ENCODE results near the gene RAD51B.
"Not testable (repeated sequence)": the region's sequence is repeated elsewhere in the genome, so short reads cannot be mapped to it uniquely, and the experiment has no call there.

The RAD51B gene

GRCh38 chr14:67984274-67984673 is 164.7 kb downstream of the RAD51B start:
- no peak for DNase-seq (ENCODE audit: low read depth)

- DNase-seq (ENCODE audit: low read depth) = peak; percentile 57
These were observed 166.7 kb downstream of the RAD51B start for GRCh38 chr14:67986131-67986841.

- peak; percentile 71 for DNase-seq (ENCODE audit: low read depth)
These were observed 168.0 kb downstream of the RAD51B start for GRCh38 chr14:67987606-67988005.

GRCh38 chr14:67988210-67988609 is 168.6 kb downstream of the RAD51B start:
- not testable (repeated sequence) for DNase-seq (ENCODE audit: low read depth)

- DNase-seq (ENCODE audit: low read depth) = no peak
These were observed 171.0 kb downstream of the RAD51B start for GRCh38 chr14:67990576-67990975.

GRCh38 chr14:67994531-67994930 is 175.0 kb downstream of the RAD51B start:
- no peak for DNase-seq (ENCODE audit: low read depth)

GRCh38 chr14:67996235-67996634 is 176.7 kb downstream of the RAD51B start:
- no peak for DNase-seq (ENCODE audit: low read depth)

- DNase-seq (ENCODE audit: low read depth) = no peak
These were observed 179.3 kb downstream of the RAD51B start for GRCh38 chr14:67998834-67999233.

- DNase-seq (ENCODE audit: low read depth) = peak; percentile 74
These were observed 179.7 kb downstream of the RAD51B start for GRCh38 chr14:67999290-67999689.

GRCh38 chr14:67999705-68000384 is 180.3 kb downstream of the RAD51B start:
- DNase-seq (ENCODE audit: low read depth) = peak; percentile 92

- DNase-seq (ENCODE audit: low read depth) = peak; percentile 46
These were observed 180.9 kb downstream of the RAD51B start for GRCh38 chr14:68000511-68000910.

GRCh38 chr14:68008491-68008890 is 188.9 kb downstream of the RAD51B start:
- DNase-seq (ENCODE audit: low read depth) = no peak

- DNase-seq (ENCODE audit: low read depth) = peak; percentile 48
These were observed 191.9 kb downstream of the RAD51B start for GRCh38 chr14:68011406-68012028.

- no peak for DNase-seq (ENCODE audit: low read depth)
These were observed 193.3 kb downstream of the RAD51B start for GRCh38 chr14:68012871-68013270.

GRCh38 chr14:68013326-68013725 is 193.7 kb downstream of the RAD51B start:
- DNase-seq (ENCODE audit: low read depth) = no peak

- DNase-seq (ENCODE audit: low read depth) = no peak
These were observed 195.2 kb downstream of the RAD51B start for GRCh38 chr14:68014771-68015170.

GRCh38 chr14:68015356-68016254 is 196.0 kb downstream of the RAD51B start:
- DNase-seq (ENCODE audit: low read depth) = peak; percentile 54

GRCh38 chr14:68016255-68016914 is 196.8 kb downstream of the RAD51B start:
- peak; percentile 26 for DNase-seq (ENCODE audit: low read depth)

- peak; percentile 51 for DNase-seq (ENCODE audit: low read depth)
These were observed 199.0 kb downstream of the RAD51B start for GRCh38 chr14:68018598-68018997.

- no peak for DNase-seq (ENCODE audit: low read depth)
These were observed 200.9 kb downstream of the RAD51B start for GRCh38 chr14:68020493-68020892.

- DNase-seq (ENCODE audit: low read depth) = no peak
These were observed 201.6 kb downstream of the RAD51B start for GRCh38 chr14:68020999-68021663.
